22Rv1 (cell line): Measurements from ENCODE around the gene CAPG.

Experiments used
- CTCF ChIP-seq: fragments of 450-650 bp; IDR thresholded peaks from 2 replicates; pipeline ENCODE4 v1.5.1; 2017; ENCODE audit warnings: mild to moderate bottlenecking
- ZFX ChIP-seq: fragments of 450-650 bp; IDR thresholded peaks from 2 replicates; pipeline ENCODE4 v1.6.1; 2017; ENCODE audit warnings: antibody characterized with exemption, borderline replicate concordance

DNA sequence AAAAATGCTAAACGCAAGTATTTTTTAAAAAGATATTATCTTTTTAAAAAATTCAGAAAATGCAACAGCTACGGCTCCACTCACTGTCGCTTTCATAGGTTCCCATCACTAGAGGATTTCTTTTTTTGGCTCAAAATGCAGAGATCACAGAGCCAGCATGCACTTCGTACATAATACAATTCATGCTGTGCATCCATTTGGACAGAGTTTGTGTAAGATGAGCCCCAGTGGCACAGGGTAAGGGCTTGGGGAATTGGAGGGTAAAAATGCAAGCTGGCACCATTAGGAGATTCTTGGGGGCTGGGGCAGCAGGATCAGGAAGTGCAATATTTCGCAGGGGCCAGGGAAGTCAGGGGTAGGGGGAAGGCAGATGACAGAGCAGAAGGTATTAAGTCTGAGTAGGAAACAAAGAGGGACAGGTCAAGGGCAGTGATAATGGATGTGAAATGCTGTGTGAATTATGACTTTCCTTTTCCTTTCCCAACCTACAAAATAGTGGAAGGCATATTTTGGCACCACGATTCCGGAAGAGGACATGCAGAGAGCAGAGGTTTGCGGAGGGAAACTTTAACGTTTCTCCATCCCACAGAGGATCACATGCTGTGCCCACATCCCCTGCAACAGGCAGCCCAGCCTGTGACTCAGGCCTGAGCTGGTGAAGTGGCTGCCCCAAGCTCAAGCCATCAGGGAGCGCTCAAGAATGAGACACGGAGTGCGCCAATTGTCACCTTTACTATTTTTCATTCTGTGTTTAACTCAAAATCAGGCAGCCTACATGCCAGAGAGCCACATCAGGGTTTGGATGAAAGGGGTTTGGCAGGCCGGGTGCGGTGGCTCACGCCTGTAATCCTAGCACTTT, 4.7 kb downstream of the CAPG start:
- TF ChIP-seq CTCF (no peak), ZFX (no peak)
